Measurements from ENCODE around the gene KSR1. TPM values are rescaled to one million over a fixed set of nuclear protein-coding genes. Genes with fewer than 3 reads are reported as not detected.

The KSR1 gene
- polyA plus RNA-seq, 1 of the 3 experiments (the other 2 are of a cell fraction) = 7.5 TPM

GRCh38 chr17:27586203-27586721, 130.0 kb downstream of the KSR1 start (continued):
- TF ChIP-seq ZBTB33 (IDR thresholded peaks at IDR 0.05; ENCODE audit: borderline replicate concordance, low read depth) (no peak), NRF1 (IDR thresholded peaks at IDR 0.05; ENCODE audit: low read depth, low read length) (no peak), FOXM1 (IDR thresholded peaks at IDR 0.05; ENCODE audit: low read depth) (no peak), GATA2 (CRISPR knock-in tag; IDR thresholded peaks at IDR 0.05) (no peak), SMC3 (IDR thresholded peaks at IDR 0.05; ENCODE audit: low read depth, low read length) (no peak), YY1 (IDR thresholded peaks at IDR 0.05; ENCODE audit: low read depth) (no peak)
- TF ChIP-seq, protein P1, sequence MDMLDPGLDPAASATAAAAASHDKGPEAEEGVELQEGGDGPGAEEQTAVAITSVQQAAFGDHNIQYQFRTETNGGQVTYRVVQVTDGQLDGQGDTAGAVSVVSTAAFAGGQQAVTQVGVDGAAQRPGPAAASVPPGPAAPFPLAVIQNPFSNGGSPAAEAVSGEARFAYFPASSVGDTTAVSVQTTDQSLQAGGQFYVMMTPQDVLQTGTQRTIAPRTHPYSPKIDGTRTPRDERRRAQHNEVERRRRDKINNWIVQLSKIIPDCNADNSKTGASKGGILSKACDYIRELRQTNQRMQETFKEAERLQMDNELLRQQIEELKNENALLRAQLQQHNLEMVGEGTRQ (IDR thresholded peaks at IDR 0.05; ENCODE audit: borderline replicate concordance, low read depth, low read length) = 0 out of 2 replicates have a peak, but pooled peaks have one; percentile 27
- TF ChIP-seq, protein P2, sequence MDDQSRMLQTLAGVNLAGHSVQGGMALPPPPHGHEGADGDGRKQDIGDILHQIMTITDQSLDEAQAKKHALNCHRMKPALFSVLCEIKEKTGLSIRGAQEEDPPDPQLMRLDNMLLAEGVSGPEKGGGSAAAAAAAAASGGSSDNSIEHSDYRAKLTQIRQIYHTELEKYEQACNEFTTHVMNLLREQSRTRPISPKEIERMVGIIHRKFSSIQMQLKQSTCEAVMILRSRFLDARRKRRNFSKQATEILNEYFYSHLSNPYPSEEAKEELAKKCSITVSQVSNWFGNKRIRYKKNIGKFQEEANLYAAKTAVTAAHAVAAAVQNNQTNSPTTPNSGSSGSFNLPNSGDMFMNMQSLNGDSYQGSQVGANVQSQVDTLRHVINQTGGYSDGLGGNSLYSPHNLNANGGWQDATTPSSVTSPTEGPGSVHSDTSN (IDR thresholded peaks at IDR 0.05) = no peak
- TF ChIP-seq, protein P3, sequence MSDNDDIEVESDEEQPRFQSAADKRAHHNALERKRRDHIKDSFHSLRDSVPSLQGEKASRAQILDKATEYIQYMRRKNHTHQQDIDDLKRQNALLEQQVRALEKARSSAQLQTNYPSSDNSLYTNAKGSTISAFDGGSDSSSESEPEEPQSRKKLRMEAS (IDR thresholded peaks at IDR 0.05; ENCODE audit: low read depth) = peak; percentile 90

GRCh38 chr17:27588354-27588753, 132.1 kb downstream of the KSR1 start:
- WGBS (ENCODE audit: low lambda C conversion rate) = 96% methylated on average over 13 of the region's 15 CpGs
- Histone ChIP-seq H3K9me3 (no peaks in the 10 kb centered on the region), H3K9ac (no peak overlapping the region), H3K27me3 (ENCODE audit: insufficient read depth) (no peaks in the 10 kb centered on the region), H3K9me2 (no peaks in the 10 kb centered on the region), H2AFZ (ENCODE audit: low read depth) (no peak overlapping the region), H3K27ac (ENCODE audit: low read depth in 2 of 2, low read length in 1 of 2) (no peak overlapping the region; a peak in 1 of 4 replicates), H3K4me3 (ENCODE audit: low read depth in 2 of 2, low read length in 1 of 2) (no peak overlapping the region), H3K4me1 (ENCODE audit: control insufficient read depth in 1 of 2, insufficient read depth in 2 of 2, low read depth in 1 of 2, low read length in 1 of 2) (peaks cover 17 to 35% of the 10 kb centered on the region in 2 experiments), H3F3A (replicated peaks; ENCODE audit: insufficient read depth) (no peaks in the 10 kb centered on the region), H4K20me1 (ENCODE audit: insufficient read depth) (no peaks in the 10 kb centered on the region), H3K36me3 (replicated peaks in 1 of 2; ENCODE audit: control insufficient read depth in 1 of 2, insufficient read depth in 2 of 2, low read length in 1 of 2) (peaks cover 0 to 9% of the 10 kb centered on the region in 2 experiments), H3K79me2 (ENCODE audit: insufficient read depth) (no peaks in the 10 kb centered on the region), H3K4me2 (no peak overlapping the region)
- CTCF ChIA-PET = interaction anchor here (1.0 to 10.3 kb wide), 8 partner anchors 8 to 352 kb away, joined by 3 to 99 read pairs (median 5); partner anchors contain the start of gene KSR1
- POLR2A ChIA-PET = no interaction called here
- DNase-seq = no peak
- TF ChIP-seq GABPA (IDR thresholded peaks at IDR 0.05; ENCODE audit: low read depth) (no peak), IRF3 (IDR thresholded peaks at IDR 0.05; ENCODE audit: low read depth, low read length) (no peak), REST (IDR thresholded peaks at IDR 0.05; ENCODE audit: low read depth, low read length) (no peak), POLR2AphosphoS5 (IDR thresholded peaks at IDR 0.05; ENCODE audit: low read depth, low read length) (no peak), FOXM1 (IDR thresholded peaks at IDR 0.05; ENCODE audit: low read depth) (no peak), RXRA (IDR thresholded peaks at IDR 0.05; ENCODE audit: borderline replicate concordance, low read depth) (no peak), RAD21 (IDR thresholded peaks at IDR 0.05; ENCODE audit: low read length) (no peak), JUND (IDR thresholded peaks at IDR 0.05) (no peak), TAF1 (IDR thresholded peaks at IDR 0.05; ENCODE audit: borderline replicate concordance, low read depth, low read length) (no peak), NFIC (IDR thresholded peaks at IDR 0.05; ENCODE audit: borderline replicate concordance) (no peak), MXI1 (IDR thresholded peaks at IDR 0.05; ENCODE audit: low read depth, low read length) (no peak), NRF1 (IDR thresholded peaks at IDR 0.05; ENCODE audit: low read depth, low read length) (no peak), TEAD4 (IDR thresholded peaks at IDR 0.05; ENCODE audit: borderline replicate concordance, insufficient read depth) (no peak), CTCF (IDR thresholded peaks at IDR 0.05) (no peak)
